ENCODE data around the gene STAMBPL1. TPM values are rescaled to one million over a fixed set of nuclear protein-coding genes. Genes with fewer than 3 reads are reported as not detected.

Gene STAMBPL1
- total and polyA plus RNA-seq, 11 donors: 1.0 to 6.3 (median 3.3) TPM

- H3K27ac ChIP-seq: no peak overlapping the region
- intact Hi-C loops (cut with DNase I): no loop called here
- no peak for ATAC-seq
These were observed 19.8 kb downstream of the STAMBPL1 start for GRCh38 chr10:88899886-88900285.

GRCh38 chr10:88901206-88901983 is 21.4 kb downstream of the STAMBPL1 start:
- Histone ChIP-seq H3K36me3 (peaks cover 0 to 45% (median 35%) of the 10 kb centered on the region in 9 donors), H3K27ac (peak overlapping the region in 4 of 12 donors; percentile 14 to 70 (median 26)), H3K4me1 (peaks cover 0 to 46% (median 7%) of the 10 kb centered on the region in 12 donors), H3K4me3 (no peak overlapping the region), H3K27me3 (no peaks in the 10 kb centered on the region), H3K9me3 (no peaks in the 10 kb centered on the region)
- TF ChIP-seq CTCF (IDR thresholded peaks at IDR 0.05) (no peak), POLR2A (IDR thresholded peaks at IDR 0.05) (no peak)
- peak in 1 of 4 donors; percentile 22 for ATAC-seq
- WGBS, 4 donors: 91 to 96% (median 93%) methylated on average over 1 of the region's 1 CpG
- intact Hi-C loops (cut with DNase I): no loop called here
- no peak for DNase-seq

More at GRCh38 chr10:88899886-88900285, 19.8 kb downstream of the STAMBPL1 start:
- no peak overlapping the region for H3K4me3 ChIP-seq
- no peak for DNase-seq
- H3K9me3 ChIP-seq: no peaks in the 10 kb centered on the region
- peaks cover 0 to 30% (median 23%) of the 10 kb centered on the region in 9 donors for H3K36me3 ChIP-seq
- 76 to 83% (median 82%) methylated on average over 2 of the region's 2 CpGs for WGBS, 4 donors
- peaks cover 0 to 50% (median 7%) of the 10 kb centered on the region in 12 donors for H3K4me1 ChIP-seq
- H3K27me3 ChIP-seq: no peaks in the 10 kb centered on the region
- TF ChIP-seq CTCF (IDR thresholded peaks at IDR 0.05) (no peak), POLR2A (IDR thresholded peaks at IDR 0.05) (no peak)

- DNase-seq (no peak), ATAC-seq (no peak)
- H3K27ac ChIP-seq: peak overlapping the region in 3 of 12 donors; percentile 14 to 70 (median 32)
- H3K4me1 ChIP-seq: peaks cover 0 to 38% (median 6%) of the 10 kb centered on the region in 12 donors
- no peak overlapping the region for H3K4me3 ChIP-seq
- H3K36me3 ChIP-seq: peaks cover 0 to 53% (median 37%) of the 10 kb centered on the region in 9 donors
- intact Hi-C loops (cut with DNase I): no loop called here
- 94 to 97% (median 95%) methylated on average over 11 of the region's 11 CpGs for WGBS, 4 donors
- H3K9me3 ChIP-seq: no peaks in the 10 kb centered on the region
- TF ChIP-seq POLR2A (IDR thresholded peaks at IDR 0.05): no peak
- no peak for TF ChIP-seq CTCF (IDR thresholded peaks at IDR 0.05)
- no peaks in the 10 kb centered on the region for H3K27me3 ChIP-seq
These were observed 22.1 kb downstream of the STAMBPL1 start for GRCh38 chr10:88901984-88902789.

GRCh38 chr10:88903715-88904114 is 23.7 kb downstream of the STAMBPL1 start:
- Histone ChIP-seq H3K36me3 (peaks cover 0 to 69% (median 44%) of the 10 kb centered on the region in 9 donors), H3K4me3 (no peak overlapping the region), H3K4me1 (peaks cover 0 to 29% (median 5%) of the 10 kb centered on the region in 12 donors), H3K9me3 (no peaks in the 10 kb centered on the region), H3K27me3 (no peaks in the 10 kb centered on the region), H3K27ac (no peak overlapping the region)
- 93 to 100% (median 95%) methylated on average over 3 of the region's 3 CpGs for WGBS, 4 donors
- DNase-seq (no peak), ATAC-seq (no peak)
- TF ChIP-seq POLR2A (IDR thresholded peaks at IDR 0.05) (no peak), CTCF (IDR thresholded peaks at IDR 0.05) (no peak)
- intact Hi-C loops (cut with DNase I): no loop called here

Data from heart left ventricle (tissue), 16 donors.